HT-29 (cell line): Measurements from ENCODE around the gene RBMX. TPM values are rescaled to one million over a fixed set of nuclear protein-coding genes. Genes with fewer than 3 reads are reported as not detected.

Experiments used
- DNase-seq: peaks from one replicate; pipeline ENCODE4 v3.0.0-alpha.2; 2015; ENCODE audit warnings: low spot score
- small RNA-seq: library from RNA; depleted of rRNA; stranded (forward); fragments of <200 nt; gene quantifications from one replicate; pipeline ENCODE3, GENCODE V24; 2014
- total RNA-seq: library from RNA; depleted of rRNA; stranded (reverse); fragments of >200 nt; shearing (Covaris generic); gene quantifications from 2 replicates; pipeline ENCODE4 v1.2.3, GENCODE V29; 2014; rRNA removed

The RBMX gene
- total RNA-seq, 1 experiment from 2014 or later = 255 TPM

- DNase-seq = no peak
Measured at GRCh38 chrX:136839196-136839595, 41.3 kb downstream of the RBMX start.

DNA sequence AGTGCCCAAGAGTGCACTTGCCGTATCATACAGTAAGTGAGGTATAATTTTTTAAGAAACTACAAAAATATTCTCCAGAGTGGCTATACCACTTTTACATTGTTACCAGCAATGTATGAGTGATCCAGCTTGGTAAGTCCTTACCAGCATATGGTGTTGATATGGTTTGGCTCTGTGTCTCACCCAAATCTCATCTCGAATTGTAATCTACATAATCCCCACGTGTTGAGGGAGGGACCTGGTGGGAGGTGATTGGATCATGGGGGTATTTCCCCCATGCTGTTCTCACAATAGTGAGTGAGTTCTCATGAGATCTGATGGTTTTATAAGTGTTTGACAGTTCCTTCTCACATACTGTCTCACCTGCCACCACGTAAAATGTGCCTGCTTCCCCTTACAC lies 44.8 kb downstream of the RBMX start:
- no peak for DNase-seq

- DNase-seq = no peak
Measured at GRCh38 chrX:136829413-136829812, 51.1 kb downstream of the RBMX start.

DNA sequence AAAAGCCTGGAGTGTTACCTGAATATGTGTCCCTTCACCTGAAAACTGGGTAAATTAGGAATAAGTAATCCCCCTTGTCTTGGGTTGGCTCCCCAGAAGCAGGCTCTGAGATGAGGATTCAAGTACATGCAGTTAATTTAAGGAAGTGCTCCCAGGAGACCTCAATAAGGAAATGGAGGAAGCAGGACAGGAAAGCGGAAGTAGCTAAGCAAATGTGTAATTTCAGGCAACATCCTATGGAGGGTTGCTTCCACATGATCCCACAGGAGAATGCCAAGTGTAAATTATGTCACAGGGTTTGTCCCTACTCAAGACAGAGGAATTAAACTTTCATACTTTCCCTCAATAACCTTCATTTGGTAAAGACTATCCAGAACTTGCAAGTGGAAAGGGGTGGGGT lies 51.7 kb downstream of the RBMX start:
- DNase-seq = no peak

DNA sequence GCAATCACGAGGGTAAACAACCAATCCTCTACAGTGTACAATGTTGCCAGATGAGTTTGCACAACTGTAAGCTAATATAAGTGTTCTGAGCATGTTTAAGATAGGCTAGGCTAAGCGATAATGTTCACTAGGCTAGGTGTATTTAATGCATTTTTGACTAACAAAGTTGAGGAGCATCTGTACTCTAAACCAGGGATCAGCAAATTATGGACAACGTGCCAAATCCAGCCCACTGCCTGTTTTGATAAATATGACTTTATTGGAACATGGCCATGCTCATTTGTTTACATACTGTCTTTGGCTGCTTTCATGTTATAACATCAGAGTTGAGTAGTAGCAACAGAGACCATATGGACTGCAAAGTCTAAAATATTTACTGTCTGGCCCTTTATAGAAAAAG lies 53.5 kb downstream of the RBMX start:
- no peak for DNase-seq

DNA sequence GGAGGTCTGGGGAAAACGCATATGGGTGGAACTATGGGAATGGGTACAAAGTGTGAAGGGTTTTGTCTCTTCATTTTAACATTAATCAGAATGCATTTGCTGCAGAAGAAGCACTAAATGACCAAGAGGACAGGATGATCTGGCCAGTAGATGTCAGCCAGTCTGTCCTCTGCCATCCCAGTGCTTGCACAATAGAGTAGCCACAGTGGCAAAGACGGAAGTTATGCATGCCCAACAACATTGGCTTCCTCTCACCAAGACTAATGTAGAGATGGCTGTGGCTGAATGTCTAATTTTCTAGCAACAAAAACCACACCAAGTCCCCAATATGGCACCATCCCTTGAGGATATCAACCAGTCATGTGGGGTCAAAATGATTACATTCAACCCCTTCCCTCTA lies 54.8 kb downstream of the RBMX start:
- DNase-seq = no peak

Small RNA genes lying within 50 kb of the gene (small RNA-seq; reads per million reads assigned to genes)
- not detected for gene SNORD61

Other genes starting within 250 kb of the RBMX start
- gene CD40LG, start 232.6 kb downstream of the RBMX start, total RNA-seq = not detected in 2 replicates
- gene ARHGEF6, start 99.8 kb downstream of the RBMX start, total RNA-seq = not detected in 2 replicates
- gene GPR101, start 153.3 kb upstream of the RBMX start, total RNA-seq = not detected in 2 replicates